Cardiac septum (tissue), 1 donor: Measurements from ENCODE around the gene MTA1. TPM values are rescaled to one million over a fixed set of nuclear protein-coding genes. Genes with fewer than 3 reads are reported as not detected.

Experiments
- DNase-seq: peaks from one replicate; pipeline ENCODE4 v3.0.0-alpha.2; 2020; ENCODE audit warnings: low spot score
- intact Hi-C: fragments of 100-400 bp; cut with DNase I; formaldehyde crosslinking; loops from one replicate; pipeline ENCODE4 v1.14.0; 2022
- total RNA-seq: library from RNA; stranded (reverse); fragmentation: NEBNext Ultra II Directional; extraction: Animal tissue kit (Norgen Biotek cat#: 25700); gene quantifications from one replicate; pipeline ENCODE4 v1.2.1, GENCODE V29; 2021
- donor health status: DM: no; HTN: no; CAD: no.

MTA1 gene
- total RNA-seq, 1 donor from 2014 or later = 140 TPM

- intact Hi-C loops = no loop called here
- DNase-seq = no peak
Observed at GRCh38 chr14:105437723-105438500, 18.3 kb downstream of the MTA1 start.

GRCh38 chr14:105439179-105439578 is 19.6 kb downstream of the MTA1 start:
- intact Hi-C loops = no loop called here
- DNase-seq = no peak

- intact Hi-C loops = no loop called here
- no peak for DNase-seq
Observed at GRCh38 chr14:105439710-105440553, 20.3 kb downstream of the MTA1 start.

DNA sequence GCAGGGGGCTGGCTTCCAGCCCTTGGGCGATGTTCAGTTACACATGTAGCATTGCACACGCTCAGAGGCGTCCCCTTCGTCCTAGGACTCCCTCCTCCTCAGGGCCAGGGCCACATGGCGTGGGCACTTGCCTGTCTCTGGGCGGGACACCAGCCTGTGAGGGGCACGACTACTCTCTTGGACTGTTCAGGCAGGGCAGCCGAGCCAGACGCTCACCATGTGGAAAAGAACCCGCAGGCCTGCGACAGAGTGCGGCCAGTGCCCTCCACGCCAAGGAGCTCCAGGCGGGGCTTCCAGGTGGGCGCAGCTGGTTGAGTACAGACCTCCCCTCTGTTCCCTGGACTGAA is 20.9 kb downstream of the MTA1 start:
- intact Hi-C loops = no loop called here
- DNase-seq = no peak

DNA sequence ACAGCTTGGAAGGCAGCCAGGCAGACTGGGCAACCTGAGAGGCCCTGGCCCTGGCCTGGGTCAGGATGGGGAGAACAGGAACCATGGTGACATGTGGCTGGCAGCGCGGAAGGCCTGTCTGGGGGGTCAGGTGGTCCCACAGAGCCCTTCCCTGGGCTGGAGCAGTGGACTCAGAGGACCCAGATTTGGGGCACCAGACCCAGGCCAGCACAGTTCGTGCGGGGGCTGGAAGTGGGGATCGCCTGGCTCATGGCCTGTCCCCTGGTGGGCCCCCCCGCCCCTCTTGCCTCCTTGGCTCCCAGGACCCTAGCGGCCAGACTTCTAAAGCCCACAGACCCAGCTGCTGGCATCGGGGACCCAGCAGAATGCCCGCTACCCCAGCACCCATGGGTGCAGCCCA is 21.4 kb downstream of the MTA1 start:
- intact Hi-C loops = no loop called here
- no peak for DNase-seq

DNA sequence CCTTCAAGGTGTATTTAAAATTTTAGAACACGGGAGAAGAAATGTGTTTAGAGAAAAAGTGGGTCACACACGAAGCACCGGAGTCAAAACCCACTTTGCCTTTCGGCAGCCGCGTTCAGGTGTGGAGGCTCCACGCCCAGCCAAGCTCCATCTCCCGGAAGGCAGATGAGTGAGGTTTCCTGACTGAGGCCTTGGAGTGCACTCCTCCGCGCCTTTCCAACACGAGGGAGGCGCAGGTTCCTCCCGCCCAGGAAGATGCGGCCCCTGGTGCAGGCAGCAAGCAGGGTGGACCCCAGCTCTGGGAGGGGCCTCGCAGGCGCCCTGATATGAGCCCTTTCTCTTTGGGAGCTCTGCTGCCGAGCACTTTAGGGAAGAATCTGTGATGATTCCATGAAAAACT is 22.5 kb downstream of the MTA1 start:
- intact Hi-C loops = no loop called here
- no peak for DNase-seq

- intact Hi-C loops = no loop called here
- no peak for DNase-seq
Observed at GRCh38 chr14:105442834-105443233, 23.2 kb downstream of the MTA1 start.

- intact Hi-C loops = loop anchor here (5.0 kb wide), 2 partner anchors 73 to 82 kb away; partner anchors contain the start of gene TMEM121
- DNase-seq = no peak
Observed at GRCh38 chr14:105444859-105445258, 25.2 kb downstream of the MTA1 start.

DNA sequence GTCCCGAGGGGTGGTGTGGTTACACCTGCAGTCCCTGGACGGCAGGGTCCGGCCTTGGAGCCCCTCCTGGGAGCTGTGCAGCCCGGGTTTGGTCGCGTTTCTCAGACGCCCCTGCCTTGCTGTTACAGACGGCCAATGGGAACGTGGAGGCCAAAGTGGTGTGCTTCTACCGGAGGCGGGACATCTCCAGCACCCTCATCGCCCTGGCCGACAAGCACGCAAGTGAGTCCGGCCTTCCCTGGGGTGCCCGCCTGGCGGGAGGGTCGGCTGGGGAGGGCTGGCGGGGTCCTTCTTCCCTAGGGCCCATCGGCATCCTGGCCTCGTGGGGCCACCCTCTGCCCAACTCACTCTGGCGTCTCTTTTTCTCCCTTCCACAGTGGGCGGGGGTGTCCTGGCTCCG is 25.7 kb downstream of the MTA1 start:
- DNase-seq = no peak
- intact Hi-C loops = loop anchor here (5.0 kb wide), 2 partner anchors 73 to 82 kb away; partner anchors contain the start of gene TMEM121

GRCh38 chr14:105445901-105446845 is 26.5 kb downstream of the MTA1 start:
- intact Hi-C loops = loop anchor here (5.0 kb wide), 2 partner anchors 74 to 81 kb away; partner anchors contain the start of gene TMEM121
- DNase-seq = no peak

GRCh38 chr14:105446971-105447370 is 27.3 kb downstream of the MTA1 start:
- DNase-seq = no peak
- intact Hi-C loops = loop anchor here (5.0 kb wide), 2 partner anchors 75 to 80 kb away; partner anchors contain the start of gene TMEM121

GRCh38 chr14:105447651-105448640 is 28.3 kb downstream of the MTA1 start:
- intact Hi-C loops = loop anchor here (2.0 to 5.0 kb wide), 4 partner anchors 41 to 79 kb away; partner anchors contain the start of genes TEX22 and TMEM121

GRCh38 chr14:105448706-105449111 is 29.1 kb downstream of the MTA1 start:
- intact Hi-C loops = loop anchor here (2.0 to 5.0 kb wide), 4 partner anchors 40 to 79 kb away; partner anchors contain the start of genes TEX22 and TMEM121
- DNase-seq = peak; percentile 87

More at GRCh38 chr14:105447651-105448640, 28.3 kb downstream of the MTA1 start:
- DNase-seq = no peak

GRCh38 chr14:105449276-105450122 is 29.9 kb downstream of the MTA1 start:
- DNase-seq = no peak
- intact Hi-C loops = loop anchor here (2.0 to 5.0 kb wide), 4 partner anchors 39 to 78 kb away; partner anchors contain the start of genes TEX22 and TMEM121

DNA sequence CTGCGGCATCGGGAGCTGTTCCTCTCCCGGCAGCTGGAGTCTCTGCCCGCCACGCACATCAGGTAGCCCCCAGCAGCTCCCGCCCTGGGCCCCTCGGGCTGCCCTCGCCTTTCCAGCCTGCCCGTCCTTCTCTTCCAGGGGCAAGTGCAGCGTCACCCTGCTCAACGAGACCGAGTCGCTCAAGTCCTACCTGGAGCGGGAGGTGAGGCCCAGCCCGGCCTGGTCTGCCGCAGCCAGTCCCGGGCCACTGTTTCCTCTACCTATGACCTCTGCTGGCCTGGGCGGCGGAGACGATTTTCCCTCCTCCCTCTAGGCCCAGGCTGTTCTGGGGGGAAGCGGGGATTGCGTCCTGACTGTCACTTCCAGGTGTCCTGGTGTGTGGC is 30.5 kb downstream of the MTA1 start:
- DNase-seq = no peak
- intact Hi-C loops = no loop called here

DNA sequence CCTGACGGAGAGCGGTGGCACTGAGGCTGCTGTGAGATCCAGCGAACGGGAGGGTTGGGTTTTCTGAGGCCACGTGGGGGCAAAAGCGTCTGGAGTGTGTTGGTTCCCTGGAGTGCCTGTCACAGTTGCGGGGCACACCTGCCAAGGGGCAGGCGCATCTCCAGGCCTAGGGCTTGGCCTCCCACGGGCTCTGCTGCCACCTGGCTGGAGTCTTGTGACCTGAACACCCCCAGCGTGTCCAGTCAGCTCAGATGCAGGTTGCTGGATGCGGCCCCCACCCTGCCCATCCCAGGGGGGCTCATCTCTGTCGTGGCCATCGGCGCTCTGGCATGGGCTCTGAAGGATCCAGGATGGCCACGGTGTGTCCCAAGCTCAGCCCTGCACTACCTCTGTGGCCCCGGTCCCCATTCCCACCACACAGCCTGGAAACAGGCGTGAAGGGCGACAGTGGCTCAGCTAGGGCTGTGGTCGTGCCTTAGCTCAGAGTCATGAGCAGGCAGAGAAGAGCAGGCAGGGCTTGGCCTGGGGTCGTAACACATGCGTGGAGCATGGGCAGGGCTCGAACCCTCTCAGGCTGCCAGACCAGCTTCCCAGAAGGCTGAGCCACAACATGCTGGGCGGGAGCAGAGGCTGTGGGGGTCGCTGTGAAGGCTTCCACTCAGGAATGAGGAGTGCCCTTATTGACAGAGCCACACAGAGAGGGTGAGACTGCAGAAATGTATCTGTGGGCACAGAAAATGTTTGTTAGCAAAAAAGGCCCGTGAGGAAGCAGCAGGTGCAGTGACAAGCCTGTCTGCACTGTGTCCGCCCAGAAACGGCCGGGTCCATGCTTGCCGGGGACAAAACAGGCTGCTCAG is 31.5 kb downstream of the MTA1 start:
- no peak for DNase-seq
- intact Hi-C loops = no loop called here
